Mesothelial cell of epicardium (in vitro differentiated cells): Measurements from ENCODE around the gene HTR3D. TPM values are rescaled to one million over a fixed set of nuclear protein-coding genes. Genes with fewer than 3 reads are reported as not detected.
"Not testable (repeated sequence)": the region's sequence is repeated elsewhere in the genome, so short reads cannot be mapped to it uniquely, and the experiment has no call there.

Experiments
- DNase-seq, 2 experiments: peaks; one replicate each; pipeline ENCODE4 v3.0.0; 2021; ENCODE audit warnings: low spot score in 2 of 2; ENCODE audit not compliant: unreplicated experiment in 2 of 2
- H3K27ac Mint-ChIP-seq: 2 replicates; pipeline ENCODE4 v1.8.0; 2021; ENCODE audit warnings: mixed read lengths
- H3K27me3 Mint-ChIP-seq: 2 replicates; pipeline ENCODE4 v1.8.0; 2021; ENCODE audit warnings: low read depth, mixed read lengths
- H3K36me3 Mint-ChIP-seq: 2 replicates; pipeline ENCODE4 v1.8.0; 2021; ENCODE audit warnings: mixed read lengths
- H3K4me1 Mint-ChIP-seq: 2 replicates; pipeline ENCODE4 v1.8.0; 2021; ENCODE audit warnings: mixed read lengths
- H3K4me3 Mint-ChIP-seq: 2 replicates; pipeline ENCODE4 v1.8.0; 2021; ENCODE audit warnings: mild to moderate bottlenecking, moderate library complexity, mixed read lengths
- H3K9me3 Mint-ChIP-seq: 2 replicates; pipeline ENCODE4 v1.8.0; 2021; ENCODE audit warnings: mixed read lengths
- CTCF ChIP-seq: fragments of 200-600 bp; sonication (generic); IDR thresholded peaks from one replicate; pipeline ENCODE4 v1.5.0; 2021; ENCODE audit warnings: antibody characterized with exemption; ENCODE audit not compliant: unreplicated experiment
- total RNA-seq: library from RNA; stranded (reverse); gene quantifications from 3 replicates; pipeline ENCODE4 v1.2.1, GENCODE V29; 2021

The HTR3D gene
- total RNA-seq, 1 donor from 2014 or later, result not detected

GRCh38 chr3:184068344-184068743 lies 36.8 kb downstream of the HTR3D start:
- no peaks in the 10 kb centered on the region for H3K4me1 Mint-ChIP-seq
- peaks cover 2% of the 10 kb centered on the region for H3K27me3 Mint-ChIP-seq
- H3K36me3 Mint-ChIP-seq, result no peaks in the 10 kb centered on the region
- H3K9me3 Mint-ChIP-seq, result peaks cover 10% of the 10 kb centered on the region
- TF ChIP-seq CTCF, result no peak
- H3K27ac Mint-ChIP-seq, result no peak overlapping the region
- no peak for DNase-seq
- H3K4me3 Mint-ChIP-seq, result no peak overlapping the region

GRCh38 chr3:184071142-184071541 lies 39.6 kb downstream of the HTR3D start:
- H3K4me3 Mint-ChIP-seq, H3K27ac Mint-ChIP-seq, H3K4me1 Mint-ChIP-seq, H3K27me3 Mint-ChIP-seq, H3K9me3 Mint-ChIP-seq, H3K36me3 Mint-ChIP-seq, DNase-seq: not testable (repeated sequence)

GRCh38 chr3:184073621-184074020 lies 42.1 kb downstream of the HTR3D start:
- no peak for TF ChIP-seq CTCF
- Mint-ChIP-seq H3K36me3 (no peaks in the 10 kb centered on the region), H3K27me3 (no peaks in the 10 kb centered on the region), H3K4me3 (no peak overlapping the region), H3K27ac (no peak overlapping the region), H3K9me3 (peaks cover 10% of the 10 kb centered on the region), H3K4me1 (no peaks in the 10 kb centered on the region)
- no peak for DNase-seq

GRCh38 chr3:184075901-184076300 lies 44.4 kb downstream of the HTR3D start:
- no peak for TF ChIP-seq CTCF
- H3K9me3 Mint-ChIP-seq, result peaks cover 3% of the 10 kb centered on the region
- no peak overlapping the region for H3K4me3 Mint-ChIP-seq
- H3K27ac Mint-ChIP-seq, result no peak overlapping the region
- H3K4me1 Mint-ChIP-seq, result no peaks in the 10 kb centered on the region
- H3K36me3 Mint-ChIP-seq, result no peaks in the 10 kb centered on the region
- no peaks in the 10 kb centered on the region for H3K27me3 Mint-ChIP-seq
- no peak for DNase-seq

GRCh38 chr3:184077881-184078280 lies 46.3 kb downstream of the HTR3D start:
- no peak for DNase-seq
- no peaks in the 10 kb centered on the region for H3K27me3 Mint-ChIP-seq
- no peaks in the 10 kb centered on the region for H3K9me3 Mint-ChIP-seq
- no peaks in the 10 kb centered on the region for H3K36me3 Mint-ChIP-seq
- H3K4me3 Mint-ChIP-seq, result no peak overlapping the region
- TF ChIP-seq CTCF, result no peak
- H3K27ac Mint-ChIP-seq, result no peak overlapping the region
- no peaks in the 10 kb centered on the region for H3K4me1 Mint-ChIP-seq

- H3K27ac Mint-ChIP-seq, result no peak overlapping the region
- no peak for DNase-seq
- H3K4me1 Mint-ChIP-seq, result no peaks in the 10 kb centered on the region
- no peaks in the 10 kb centered on the region for H3K9me3 Mint-ChIP-seq
- no peaks in the 10 kb centered on the region for H3K36me3 Mint-ChIP-seq
- TF ChIP-seq CTCF, result no peak
- H3K27me3 Mint-ChIP-seq, result no peaks in the 10 kb centered on the region
- H3K4me3 Mint-ChIP-seq, result no peak overlapping the region
These were observed 47.3 kb downstream of the HTR3D start for GRCh38 chr3:184078851-184079250.
